ENCODE measurements around the gene CTXN1.

- TF ChIP-seq ZNF274 (IDR thresholded peaks at IDR 0.05; ENCODE audit: low read length) (no peak), ZNF274 (tag by site-specific recombination; IDR thresholded peaks at IDR 0.05; ENCODE audit: borderline replicate concordance) (no peak), YY1 (tag by site-specific recombination; IDR thresholded peaks at IDR 0.05) (no peak), ZNF449 (tag by site-specific recombination; IDR thresholded peaks at IDR 0.05) (no peak), PRDM6 (tag by site-specific recombination; IDR thresholded peaks at IDR 0.05) (no peak), ZNF175 (tag by site-specific recombination; IDR thresholded peaks at IDR 0.05) (no peak), ZNF624 (tag by site-specific recombination; IDR thresholded peaks at IDR 0.05) (no peak), HOXC10 (CRISPR knock-in tag; IDR thresholded peaks at IDR 0.05) (no peak)
- TF ChIP-seq, protein P1, sequence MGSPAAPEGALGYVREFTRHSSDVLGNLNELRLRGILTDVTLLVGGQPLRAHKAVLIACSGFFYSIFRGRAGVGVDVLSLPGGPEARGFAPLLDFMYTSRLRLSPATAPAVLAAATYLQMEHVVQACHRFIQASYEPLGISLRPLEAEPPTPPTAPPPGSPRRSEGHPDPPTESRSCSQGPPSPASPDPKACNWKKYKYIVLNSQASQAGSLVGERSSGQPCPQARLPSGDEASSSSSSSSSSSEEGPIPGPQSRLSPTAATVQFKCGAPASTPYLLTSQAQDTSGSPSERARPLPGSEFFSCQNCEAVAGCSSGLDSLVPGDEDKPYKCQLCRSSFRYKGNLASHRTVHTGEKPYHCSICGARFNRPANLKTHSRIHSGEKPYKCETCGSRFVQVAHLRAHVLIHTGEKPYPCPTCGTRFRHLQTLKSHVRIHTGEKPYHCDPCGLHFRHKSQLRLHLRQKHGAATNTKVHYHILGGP (tag by site-specific recombination; IDR thresholded peaks at IDR 0.05) = no peak
- TF ChIP-seq, protein P2, sequence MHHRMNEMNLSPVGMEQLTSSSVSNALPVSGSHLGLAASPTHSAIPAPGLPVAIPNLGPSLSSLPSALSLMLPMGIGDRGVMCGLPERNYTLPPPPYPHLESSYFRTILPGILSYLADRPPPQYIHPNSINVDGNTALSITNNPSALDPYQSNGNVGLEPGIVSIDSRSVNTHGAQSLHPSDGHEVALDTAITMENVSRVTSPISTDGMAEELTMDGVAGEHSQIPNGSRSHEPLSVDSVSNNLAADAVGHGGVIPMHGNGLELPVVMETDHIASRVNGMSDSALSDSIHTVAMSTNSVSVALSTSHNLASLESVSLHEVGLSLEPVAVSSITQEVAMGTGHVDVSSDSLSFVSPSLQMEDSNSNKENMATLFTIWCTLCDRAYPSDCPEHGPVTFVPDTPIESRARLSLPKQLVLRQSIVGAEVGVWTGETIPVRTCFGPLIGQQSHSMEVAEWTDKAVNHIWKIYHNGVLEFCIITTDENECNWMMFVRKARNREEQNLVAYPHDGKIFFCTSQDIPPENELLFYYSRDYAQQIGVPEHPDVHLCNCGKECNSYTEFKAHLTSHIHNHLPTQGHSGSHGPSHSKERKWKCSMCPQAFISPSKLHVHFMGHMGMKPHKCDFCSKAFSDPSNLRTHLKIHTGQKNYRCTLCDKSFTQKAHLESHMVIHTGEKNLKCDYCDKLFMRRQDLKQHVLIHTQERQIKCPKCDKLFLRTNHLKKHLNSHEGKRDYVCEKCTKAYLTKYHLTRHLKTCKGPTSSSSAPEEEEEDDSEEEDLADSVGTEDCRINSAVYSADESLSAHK (tag by site-specific recombination; IDR thresholded peaks at IDR 0.05) = no peak
- TF ChIP-seq, protein P3, sequence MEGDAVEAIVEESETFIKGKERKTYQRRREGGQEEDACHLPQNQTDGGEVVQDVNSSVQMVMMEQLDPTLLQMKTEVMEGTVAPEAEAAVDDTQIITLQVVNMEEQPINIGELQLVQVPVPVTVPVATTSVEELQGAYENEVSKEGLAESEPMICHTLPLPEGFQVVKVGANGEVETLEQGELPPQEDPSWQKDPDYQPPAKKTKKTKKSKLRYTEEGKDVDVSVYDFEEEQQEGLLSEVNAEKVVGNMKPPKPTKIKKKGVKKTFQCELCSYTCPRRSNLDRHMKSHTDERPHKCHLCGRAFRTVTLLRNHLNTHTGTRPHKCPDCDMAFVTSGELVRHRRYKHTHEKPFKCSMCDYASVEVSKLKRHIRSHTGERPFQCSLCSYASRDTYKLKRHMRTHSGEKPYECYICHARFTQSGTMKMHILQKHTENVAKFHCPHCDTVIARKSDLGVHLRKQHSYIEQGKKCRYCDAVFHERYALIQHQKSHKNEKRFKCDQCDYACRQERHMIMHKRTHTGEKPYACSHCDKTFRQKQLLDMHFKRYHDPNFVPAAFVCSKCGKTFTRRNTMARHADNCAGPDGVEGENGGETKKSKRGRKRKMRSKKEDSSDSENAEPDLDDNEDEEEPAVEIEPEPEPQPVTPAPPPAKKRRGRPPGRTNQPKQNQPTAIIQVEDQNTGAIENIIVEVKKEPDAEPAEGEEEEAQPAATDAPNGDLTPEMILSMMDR (tag by site-specific recombination; IDR thresholded peaks at IDR 0.05) = no peak
- TF ChIP-seq, protein P4, sequence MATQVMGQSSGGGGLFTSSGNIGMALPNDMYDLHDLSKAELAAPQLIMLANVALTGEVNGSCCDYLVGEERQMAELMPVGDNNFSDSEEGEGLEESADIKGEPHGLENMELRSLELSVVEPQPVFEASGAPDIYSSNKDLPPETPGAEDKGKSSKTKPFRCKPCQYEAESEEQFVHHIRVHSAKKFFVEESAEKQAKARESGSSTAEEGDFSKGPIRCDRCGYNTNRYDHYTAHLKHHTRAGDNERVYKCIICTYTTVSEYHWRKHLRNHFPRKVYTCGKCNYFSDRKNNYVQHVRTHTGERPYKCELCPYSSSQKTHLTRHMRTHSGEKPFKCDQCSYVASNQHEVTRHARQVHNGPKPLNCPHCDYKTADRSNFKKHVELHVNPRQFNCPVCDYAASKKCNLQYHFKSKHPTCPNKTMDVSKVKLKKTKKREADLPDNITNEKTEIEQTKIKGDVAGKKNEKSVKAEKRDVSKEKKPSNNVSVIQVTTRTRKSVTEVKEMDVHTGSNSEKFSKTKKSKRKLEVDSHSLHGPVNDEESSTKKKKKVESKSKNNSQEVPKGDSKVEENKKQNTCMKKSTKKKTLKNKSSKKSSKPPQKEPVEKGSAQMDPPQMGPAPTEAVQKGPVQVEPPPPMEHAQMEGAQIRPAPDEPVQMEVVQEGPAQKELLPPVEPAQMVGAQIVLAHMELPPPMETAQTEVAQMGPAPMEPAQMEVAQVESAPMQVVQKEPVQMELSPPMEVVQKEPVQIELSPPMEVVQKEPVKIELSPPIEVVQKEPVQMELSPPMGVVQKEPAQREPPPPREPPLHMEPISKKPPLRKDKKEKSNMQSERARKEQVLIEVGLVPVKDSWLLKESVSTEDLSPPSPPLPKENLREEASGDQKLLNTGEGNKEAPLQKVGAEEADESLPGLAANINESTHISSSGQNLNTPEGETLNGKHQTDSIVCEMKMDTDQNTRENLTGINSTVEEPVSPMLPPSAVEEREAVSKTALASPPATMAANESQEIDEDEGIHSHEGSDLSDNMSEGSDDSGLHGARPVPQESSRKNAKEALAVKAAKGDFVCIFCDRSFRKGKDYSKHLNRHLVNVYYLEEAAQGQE (tag by site-specific recombination; IDR thresholded peaks at IDR 0.05) = no peak
These were observed 1.8 kb upstream of the CTXN1 start for GRCh38 chr19:7927605-7928333.
